ELR (cell line): ENCODE results near the gene FOXC1.
A peak's percentile ranks its signal among the peaks of the same experiment; 100 is the strongest.

Experiments
- DNase-seq: peaks from one replicate; pipeline ENCODE4 v3.0.0-alpha.2; 2015; ENCODE audit warnings: low read depth

Gene FOXC1

GRCh38 chr6:1612299-1612973 lies 2.7 kb downstream of the FOXC1 start:
- DNase-seq, result no peak

- DNase-seq, result peak; percentile 93
These were observed 3.2 kb downstream of the FOXC1 start for GRCh38 chr6:1612974-1613306.

- DNase-seq, result no peak
These were observed 3.6 kb downstream of the FOXC1 start for GRCh38 chr6:1613346-1613687.

GRCh38 chr6:1613688-1614447 lies 4.2 kb downstream of the FOXC1 start:
- DNase-seq, result peak; percentile 54

- DNase-seq, result no peak
These were observed 4.9 kb downstream of the FOXC1 start for GRCh38 chr6:1614448-1615150.

- DNase-seq, result no peak
These were observed 5.6 kb downstream of the FOXC1 start for GRCh38 chr6:1615151-1615852.

- DNase-seq, result no peak
These were observed 6.2 kb downstream of the FOXC1 start for GRCh38 chr6:1615853-1616420.

GRCh38 chr6:1616701-1617463 lies 7.2 kb downstream of the FOXC1 start:
- DNase-seq, result no peak

GRCh38 chr6:1617466-1618310 lies 8.0 kb downstream of the FOXC1 start:
- no peak for DNase-seq

- no peak for DNase-seq
These were observed 8.8 kb downstream of the FOXC1 start for GRCh38 chr6:1618311-1619097.

- no peak for DNase-seq
These were observed 9.5 kb downstream of the FOXC1 start for GRCh38 chr6:1619098-1619672.

- no peak for DNase-seq
These were observed 10.2 kb downstream of the FOXC1 start for GRCh38 chr6:1619673-1620503.

GRCh38 chr6:1620504-1621069 lies 10.9 kb downstream of the FOXC1 start:
- DNase-seq, result no peak

- DNase-seq, result no peak
These were observed 11.5 kb downstream of the FOXC1 start for GRCh38 chr6:1621070-1621701.

- DNase-seq, result no peak
These were observed 12.6 kb downstream of the FOXC1 start for GRCh38 chr6:1622220-1622850.

- DNase-seq, result no peak
These were observed 13.4 kb downstream of the FOXC1 start for GRCh38 chr6:1622851-1623768.
